Loucy (cell line): ENCODE measurements around the gene VMP1.

Experiments
- H2AFZ ChIP-seq: fragments of 200-600 bp; sonication (generic); 2 replicates; pipeline ENCODE4 v1.6.0; 2016; ENCODE audit warnings: antibody characterized with exemption, mild to moderate bottlenecking, low read length, moderate library complexity
- H3F3A ChIP-seq: fragments of 200-600 bp; 2 replicates; pipeline ENCODE4 v1.6.0; 2016; ENCODE audit warnings: antibody characterized with exemption, low read depth, mild to moderate bottlenecking
- H3K27me3 ChIP-seq: fragments of 200-600 bp; sonication (generic); 2 replicates; pipeline ENCODE4 v1.6.1; 2014; ENCODE audit warnings: low read length, mild to moderate bottlenecking; ENCODE audit not compliant: insufficient read depth, poor library complexity, severe bottlenecking
- H3K36me3 ChIP-seq: fragments of 200-600 bp; sonication (generic); 2 replicates; pipeline ENCODE4 v1.6.1; 2016; ENCODE audit warnings: low read length; ENCODE audit not compliant: insufficient read depth
- H3K4me1 ChIP-seq: fragments of 200-600 bp; sonication (generic); 2 replicates; pipeline ENCODE4 v1.5.1; 2014; ENCODE audit warnings: low read length, mild to moderate bottlenecking; ENCODE audit not compliant: insufficient read depth, poor library complexity, severe bottlenecking
- H3K4me2 ChIP-seq: fragments of 200-600 bp; sonication (generic); 2 replicates; pipeline ENCODE4 v1.6.0; 2014; ENCODE audit warnings: antibody characterized with exemption, low read length, low read depth, mild to moderate bottlenecking; ENCODE audit not compliant: poor library complexity, severe bottlenecking
- H3K4me3 ChIP-seq: fragments of 200-600 bp; sonication (generic); 2 replicates; pipeline ENCODE4 v1.5.1; 2014; ENCODE audit warnings: low read length, mild to moderate bottlenecking, mixed read lengths; ENCODE audit not compliant: poor library complexity, severe bottlenecking
- H3K79me2 ChIP-seq: fragments of 200-600 bp; sonication (generic); 2 replicates; pipeline ENCODE4 v1.6.1; 2014; ENCODE audit warnings: low read length; ENCODE audit not compliant: insufficient read depth
- H3K9ac ChIP-seq: fragments of 200-600 bp; sonication (generic); 2 replicates; pipeline ENCODE4 v1.6.0; 2014; ENCODE audit warnings: mild to moderate bottlenecking, low read depth, low read length, moderate library complexity; ENCODE audit not compliant: poor library complexity, severe bottlenecking
- H3K9me2 ChIP-seq: fragments of 200-600 bp; sonication (generic); replicated peaks from 2 replicates; pipeline ENCODE4 v1.6.1; 2016; ENCODE audit warnings: low read depth, low read length, mixed read lengths
- H3K9me3 ChIP-seq: fragments of 200-600 bp; sonication (generic); 2 replicates; pipeline ENCODE4 v1.6.1; 2014; ENCODE audit warnings: mild to moderate bottlenecking, antibody characterized with exemption, low read length, low read depth; ENCODE audit not compliant: insufficient read depth
- H4K20me1 ChIP-seq: fragments of 200-600 bp; sonication (generic); 2 replicates; pipeline ENCODE4 v1.6.0; 2014; ENCODE audit warnings: antibody characterized with exemption, low read length, mild to moderate bottlenecking; ENCODE audit not compliant: insufficient read depth, poor library complexity, severe bottlenecking
- CTCF ChIP-seq: fragments of 200-600 bp; sonication (generic); conservative IDR thresholded peaks from 2 replicates; pipeline ENCODE4 v1.5.1; 2014; ENCODE audit warnings: mild to moderate bottlenecking, antibody characterized with exemption, low read length
- EZH2phosphoT487 ChIP-seq: fragments of 200-600 bp; IDR thresholded peaks from 2 replicates; pipeline ENCODE4 v1.6.1; 2018; ENCODE audit warnings: antibody characterized with exemption, mild to moderate bottlenecking, moderate library complexity, borderline replicate concordance

The VMP1 gene

GRCh38 chr17:59746849-59747445 lies 39.5 kb downstream of the VMP1 start:
- TF ChIP-seq EZH2phosphoT487 (no peak), CTCF (peak; percentile 80)
- H3K4me2 ChIP-seq: no peak overlapping the region
- H3K4me3 ChIP-seq: no peak overlapping the region

GRCh38 chr17:59748591-59748990 lies 41.1 kb downstream of the VMP1 start:
- Histone ChIP-seq H3K79me2 (no peaks in the 10 kb centered on the region), H2AFZ (no peak overlapping the region), H4K20me1 (no peaks in the 10 kb centered on the region), H3K9me2 (no peaks in the 10 kb centered on the region), H3K4me2 (no peak overlapping the region), H3K36me3 (no peaks in the 10 kb centered on the region), H3K9me3 (peaks cover 3% of the 10 kb centered on the region; the same call in 1 of the 2 replicates), H3K4me1 (peaks cover 1% of the 10 kb centered on the region), H3K27me3 (no peaks in the 10 kb centered on the region), H3K4me3 (no peak overlapping the region), H3K9ac (no peak overlapping the region), H3F3A (no peaks in the 10 kb centered on the region)
- no peak for TF ChIP-seq CTCF
- TF ChIP-seq EZH2phosphoT487: no peak

More at GRCh38 chr17:59746849-59747445, 39.5 kb downstream of the VMP1 start:
- Histone ChIP-seq H3K27me3 (no peaks in the 10 kb centered on the region), H4K20me1 (no peaks in the 10 kb centered on the region), H3K79me2 (no peaks in the 10 kb centered on the region), H3K9ac (no peak overlapping the region), H3F3A (no peaks in the 10 kb centered on the region), H2AFZ (no peak overlapping the region), H3K36me3 (peaks cover 7% of the 10 kb centered on the region; the same call in 1 of the 2 replicates), H3K9me3 (peaks cover 9% of the 10 kb centered on the region; the same call in 1 of the 2 replicates), H3K9me2 (no peaks in the 10 kb centered on the region), H3K4me1 (no peaks in the 10 kb centered on the region)

GRCh38 chr17:59751955-59752413 lies 44.5 kb downstream of the VMP1 start:
- H3K9me2 ChIP-seq: no peaks in the 10 kb centered on the region
- H2AFZ ChIP-seq: no peak overlapping the region
- no peak overlapping the region for H3K4me3 ChIP-seq
- H3K79me2 ChIP-seq: no peaks in the 10 kb centered on the region
- no peak overlapping the region for H3K4me2 ChIP-seq
- H3F3A ChIP-seq: no peaks in the 10 kb centered on the region
- no peaks in the 10 kb centered on the region for H3K9me3 ChIP-seq
- H3K4me1 ChIP-seq: peaks cover 16% of the 10 kb centered on the region
- H3K27me3 ChIP-seq: no peaks in the 10 kb centered on the region
- H3K36me3 ChIP-seq: no peaks in the 10 kb centered on the region; the same call in 1 of the 2 replicates
- no peaks in the 10 kb centered on the region for H4K20me1 ChIP-seq
- no peak for TF ChIP-seq CTCF
- no peak overlapping the region for H3K9ac ChIP-seq
